GM23338 (cell line): ENCODE results near the gene LRRC8E. TPM values are rescaled to one million over a fixed set of nuclear protein-coding genes. Genes with fewer than 3 reads are reported as not detected.

Experiments used
- ATAC-seq: fragments of 200-7000 bp; cut with Tn5 transposase; 3 replicates; pipeline ENCODE4 v1.9.1; 2020
- DNase-seq: peaks from one replicate; pipeline ENCODE4 v3.0.0-alpha.2; 2015; ENCODE audit warnings: low spot score
- H2AFZ ChIP-seq: fragments of 200-600 bp; sonication (generic); 2 replicates; pipeline ENCODE4 v1.8.0; 2016; ENCODE audit warnings: antibody characterized with exemption, mild to moderate bottlenecking, moderate library complexity
- H3F3A ChIP-seq: fragments of 200-600 bp; sonication (generic); replicated peaks from 2 replicates; pipeline ENCODE4 v1.8.0; 2017; ENCODE audit warnings: antibody characterized with exemption, mixed run types, low read depth
- H3K27ac ChIP-seq: fragments of 200-600 bp; sonication (generic); 2 replicates; pipeline ENCODE4 v1.6.1; 2016; ENCODE audit warnings: low read depth
- H3K27me3 ChIP-seq: fragments of 200-600 bp; sonication (generic); 2 replicates; pipeline ENCODE4 v1.8.0; 2016; ENCODE audit warnings: mild to moderate bottlenecking, mixed run types, moderate library complexity; ENCODE audit not compliant: insufficient read depth
- H3K36me3 ChIP-seq: fragments of 200-600 bp; sonication (generic); 2 replicates; pipeline ENCODE4 v1.8.0; 2016; ENCODE audit warnings: mild to moderate bottlenecking; ENCODE audit not compliant: insufficient read depth
- H3K4me1 ChIP-seq: fragments of 200-600 bp; sonication (generic); 2 replicates; pipeline ENCODE4 v1.8.0; 2016; ENCODE audit warnings: mild to moderate bottlenecking, moderate library complexity; ENCODE audit not compliant: insufficient read depth
- H3K4me2 ChIP-seq: fragments of 200-600 bp; sonication (generic); 2 replicates; pipeline ENCODE4 v1.7.1; 2017; ENCODE audit warnings: mixed run types
- H3K4me3 ChIP-seq: fragments of 200-600 bp; sonication (generic); 2 replicates; pipeline ENCODE4 v1.6.1; 2016; ENCODE audit warnings: mixed run types
- H3K79me2 ChIP-seq: fragments of 200-600 bp; sonication (generic); replicated peaks from 2 replicates; pipeline ENCODE4 v1.8.0; 2017; ENCODE audit warnings: mild to moderate bottlenecking; ENCODE audit not compliant: insufficient read depth
- H3K9me2 ChIP-seq: fragments of 200-600 bp; sonication (generic); 2 replicates; pipeline ENCODE4 v1.8.0; 2017; ENCODE audit not compliant: insufficient read depth
- H4K20me1 ChIP-seq: fragments of 200-600 bp; sonication (generic); replicated peaks from 2 replicates; pipeline ENCODE4 v1.8.0; 2017; ENCODE audit warnings: mild to moderate bottlenecking; ENCODE audit not compliant: insufficient read depth
- H3K27ac Mint-ChIP-seq: 2 replicates; pipeline ENCODE4 v1.8.0; 2020; ENCODE audit warnings: inconsistent platforms, mild to moderate bottlenecking, moderate library complexity, mixed read lengths
- H3K27me3 Mint-ChIP-seq: 3 replicates; pipeline ENCODE4 v1.8.0; 2022; ENCODE audit warnings: low read depth, mild to moderate bottlenecking, moderate library complexity, mixed read lengths, inconsistent platforms; ENCODE audit not compliant: insufficient read depth, poor library complexity
- H3K36me3 Mint-ChIP-seq: 3 replicates; pipeline ENCODE4 v1.8.0; 2021; ENCODE audit warnings: low read depth, mild to moderate bottlenecking, inconsistent platforms, moderate library complexity, mixed read lengths
- H3K4me1 Mint-ChIP-seq: 3 replicates; pipeline ENCODE4 v1.8.0; 2020; ENCODE audit warnings: mild to moderate bottlenecking, inconsistent platforms, mixed read lengths
- H3K4me3 Mint-ChIP-seq: 3 replicates; pipeline ENCODE4 v1.8.0; 2021; ENCODE audit warnings: moderate library complexity, mild to moderate bottlenecking, inconsistent platforms, mixed read lengths
- H3K9me3 Mint-ChIP-seq: 3 replicates; pipeline ENCODE4 v1.8.0; 2020; ENCODE audit warnings: moderate library complexity, mild to moderate bottlenecking, inconsistent platforms, mixed read lengths
- EZH2 ChIP-seq: fragments of 200-600 bp; sonication (generic); IDR thresholded peaks from one replicate; pipeline ENCODE4 v1.8.0; 2017; ENCODE audit warnings: antibody characterized with exemption, mild to moderate bottlenecking, low read depth; ENCODE audit not compliant: unreplicated experiment
- EZH2phosphoT487 ChIP-seq: fragments of 200-600 bp; sonication (generic); IDR thresholded peaks from one replicate; pipeline ENCODE4 v1.8.1; 2018; ENCODE audit warnings: antibody characterized with exemption; ENCODE audit not compliant: unreplicated experiment
- POLR2AphosphoS5 ChIP-seq: IDR thresholded peaks from 2 replicates; pipeline ENCODE4 v1.6.1; 2016; ENCODE audit warnings: antibody characterized with exemption, low read depth
- ZNF114 ChIP-seq: fragments of 250-450 bp; sonication (Bioruptor Pico); IDR thresholded peaks from 2 replicates; pipeline ENCODE4 v1.5.0; 2020; ENCODE audit warnings: mild to moderate bottlenecking, moderate library complexity
- ZNF331 ChIP-seq: fragments of 250-450 bp; sonication (Bioruptor Pico); IDR thresholded peaks from 2 replicates; pipeline ENCODE4 v1.5.0; 2020; ENCODE audit warnings: low read depth, mild to moderate bottlenecking, moderate library complexity
- ZNF462 ChIP-seq: fragments of 250-450 bp; sonication (Bioruptor Pico); IDR thresholded peaks from 2 replicates; pipeline ENCODE4 v1.5.0; 2020; ENCODE audit warnings: mild to moderate bottlenecking, moderate library complexity
- polyA plus RNA-seq: library from polyadenylated mRNA; unstranded; fragments of >200 nt; fragmentation: Nextera tagmentation; extraction: Ambion mirVana; gene quantifications from 2 replicates; pipeline ENCODE4 v1.2.1, GENCODE V29; 2016
- total RNA-seq: library from RNA; depleted of rRNA; stranded (reverse); fragments of >200 nt; shearing (Covaris generic); gene quantifications from 2 replicates; pipeline ENCODE4 v1.2.3, GENCODE V29; 2014
- TF ChIP-seq, protein P1 (sequence below), 2 experiments: fragments of 200-600 bp in 1 of 2; sonication (generic) in 1 of 2; conservative IDR thresholded peaks; 2 replicates each; pipeline versions ENCODE4 v1.5.1 to v1.6.1; 2016 to 2017; ENCODE audit warnings: antibody characterized with exemption in 2 of 2, low read depth in 2 of 2, mild to moderate bottlenecking in 2 of 2, moderate library complexity in 1 of 2

The LRRC8E gene
- total and polyA plus RNA-seq, 2 experiments from 2014 or later, result 0.29 to 4.8 TPM

GRCh38 chr19:7923295-7924191 lies 35.2 kb downstream of the LRRC8E start:
- H3K9me2 ChIP-seq, result no peaks in the 10 kb centered on the region
- Mint-ChIP-seq H3K36me3 (peaks cover 20% of the 10 kb centered on the region; the same call in 2 of the 3 replicates), H3K4me1 (peaks cover 13% of the 10 kb centered on the region), H3K27me3 (peaks cover 26% of the 10 kb centered on the region), H3K9me3 (no peaks in the 10 kb centered on the region), H3K27ac (no peak overlapping the region), H3K4me3 (peak overlapping the region; percentile 19; the same call in 1 of the 3 replicates)
- peaks cover 9% of the 10 kb centered on the region; the same call in 1 of the 2 replicates for H4K20me1 ChIP-seq
- no peak for TF ChIP-seq ZNF462
- no peak for TF ChIP-seq POLR2AphosphoS5
- no peak for TF ChIP-seq EZH2
- no peaks in the 10 kb centered on the region for H3K79me2 ChIP-seq
- peaks cover 8% of the 10 kb centered on the region for H3K27me3 ChIP-seq
- H3K4me2 ChIP-seq, result no peak overlapping the region
- H3K36me3 ChIP-seq, result no peaks in the 10 kb centered on the region
- H3F3A ChIP-seq, result peaks cover 31% of the 10 kb centered on the region
- no peak overlapping the region for H3K4me3 ChIP-seq
- DNase-seq, result no peak
- no peak overlapping the region for H3K27ac ChIP-seq
- H2AFZ ChIP-seq, result no peak overlapping the region
- no peak for ATAC-seq
- H3K4me1 ChIP-seq, result peaks cover 4% of the 10 kb centered on the region; the same call in 1 of the 2 replicates

- H3K4me3 Mint-ChIP-seq, result peak overlapping the region; percentile 56
- no peaks in the 10 kb centered on the region for H3K9me3 Mint-ChIP-seq
- H3K4me2 ChIP-seq, result peak overlapping the region; percentile 76; the same call in 1 of the 2 replicates
- peaks cover 32% of the 10 kb centered on the region for H3F3A ChIP-seq
- peaks cover 24% of the 10 kb centered on the region for H3K36me3 Mint-ChIP-seq
- no peak overlapping the region for H3K27ac ChIP-seq
- H4K20me1 ChIP-seq, result peaks cover 9% of the 10 kb centered on the region; the same call in 1 of the 2 replicates
- no peaks in the 10 kb centered on the region for H3K9me2 ChIP-seq
- H3K4me1 Mint-ChIP-seq, result peaks cover 13% of the 10 kb centered on the region
- H3K4me1 ChIP-seq, result peaks cover 4% of the 10 kb centered on the region; the same call in 1 of the 2 replicates
- H3K27me3 ChIP-seq, result peaks cover under 1% of the 10 kb centered on the region; the same call in 1 of the 2 replicates
- H3K36me3 ChIP-seq, result no peaks in the 10 kb centered on the region
- H2AFZ ChIP-seq, result no peak overlapping the region
- no peak for DNase-seq
- H3K27me3 Mint-ChIP-seq, result peaks cover 25% of the 10 kb centered on the region
- no peaks in the 10 kb centered on the region for H3K79me2 ChIP-seq
- H3K27ac Mint-ChIP-seq, result no peak overlapping the region
- ATAC-seq, result no peak
- H3K4me3 ChIP-seq, result no peak overlapping the region; the same call in 1 of the 2 replicates
- TF ChIP-seq ZNF114 (no peak), ZNF331 (CRISPR knock-in tag) (no peak), EZH2phosphoT487 (no peak)
- TF ChIP-seq, protein P1, sequence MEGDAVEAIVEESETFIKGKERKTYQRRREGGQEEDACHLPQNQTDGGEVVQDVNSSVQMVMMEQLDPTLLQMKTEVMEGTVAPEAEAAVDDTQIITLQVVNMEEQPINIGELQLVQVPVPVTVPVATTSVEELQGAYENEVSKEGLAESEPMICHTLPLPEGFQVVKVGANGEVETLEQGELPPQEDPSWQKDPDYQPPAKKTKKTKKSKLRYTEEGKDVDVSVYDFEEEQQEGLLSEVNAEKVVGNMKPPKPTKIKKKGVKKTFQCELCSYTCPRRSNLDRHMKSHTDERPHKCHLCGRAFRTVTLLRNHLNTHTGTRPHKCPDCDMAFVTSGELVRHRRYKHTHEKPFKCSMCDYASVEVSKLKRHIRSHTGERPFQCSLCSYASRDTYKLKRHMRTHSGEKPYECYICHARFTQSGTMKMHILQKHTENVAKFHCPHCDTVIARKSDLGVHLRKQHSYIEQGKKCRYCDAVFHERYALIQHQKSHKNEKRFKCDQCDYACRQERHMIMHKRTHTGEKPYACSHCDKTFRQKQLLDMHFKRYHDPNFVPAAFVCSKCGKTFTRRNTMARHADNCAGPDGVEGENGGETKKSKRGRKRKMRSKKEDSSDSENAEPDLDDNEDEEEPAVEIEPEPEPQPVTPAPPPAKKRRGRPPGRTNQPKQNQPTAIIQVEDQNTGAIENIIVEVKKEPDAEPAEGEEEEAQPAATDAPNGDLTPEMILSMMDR (conservative IDR thresholded peaks at IDR 0.05; ENCODE audit: low read depth in 2 of 2), result no peak
These were observed 35.9 kb downstream of the LRRC8E start for GRCh38 chr19:7924241-7924640.
